ENCODE measurements around the gene B3GNT7. TPM values are rescaled to one million over a fixed set of nuclear protein-coding genes. Genes with fewer than 3 reads are reported as not detected.

The B3GNT7 gene, protein sequence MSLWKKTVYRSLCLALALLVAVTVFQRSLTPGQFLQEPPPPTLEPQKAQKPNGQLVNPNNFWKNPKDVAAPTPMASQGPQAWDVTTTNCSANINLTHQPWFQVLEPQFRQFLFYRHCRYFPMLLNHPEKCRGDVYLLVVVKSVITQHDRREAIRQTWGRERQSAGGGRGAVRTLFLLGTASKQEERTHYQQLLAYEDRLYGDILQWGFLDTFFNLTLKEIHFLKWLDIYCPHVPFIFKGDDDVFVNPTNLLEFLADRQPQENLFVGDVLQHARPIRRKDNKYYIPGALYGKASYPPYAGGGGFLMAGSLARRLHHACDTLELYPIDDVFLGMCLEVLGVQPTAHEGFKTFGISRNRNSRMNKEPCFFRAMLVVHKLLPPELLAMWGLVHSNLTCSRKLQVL
- under 0.01 TPM in 2 replicates for total RNA-seq (2012; rRNA removed)
- polyA plus RNA-seq (2012; rRNA removed), result 0.03 and 0.07 TPM in 2 replicates
- 0.04 and 0.51 TPM in 2 replicates for polyA plus RNA-seq (2012; cell fraction: cytosol; rRNA removed)
- polyA plus RNA-seq (2012; cell fraction: nucleus; rRNA removed; ENCODE audit: low replicate concordance), result 0.13 and 0.33 TPM in 2 replicates
- Bru-seq, nascent RNA, result percentile 20 among the genes with signal in this experiment
- BruChase-seq, experiment 1, labeled RNA remaining after a 6-hour chase, result percentile 33 among the genes with signal in this experiment
- percentile 38 among the genes with signal in this experiment for BruChase-seq, experiment 2, labeled RNA remaining after a 2-hour chase
- long read RNA-seq, result 0 reads

DNA sequence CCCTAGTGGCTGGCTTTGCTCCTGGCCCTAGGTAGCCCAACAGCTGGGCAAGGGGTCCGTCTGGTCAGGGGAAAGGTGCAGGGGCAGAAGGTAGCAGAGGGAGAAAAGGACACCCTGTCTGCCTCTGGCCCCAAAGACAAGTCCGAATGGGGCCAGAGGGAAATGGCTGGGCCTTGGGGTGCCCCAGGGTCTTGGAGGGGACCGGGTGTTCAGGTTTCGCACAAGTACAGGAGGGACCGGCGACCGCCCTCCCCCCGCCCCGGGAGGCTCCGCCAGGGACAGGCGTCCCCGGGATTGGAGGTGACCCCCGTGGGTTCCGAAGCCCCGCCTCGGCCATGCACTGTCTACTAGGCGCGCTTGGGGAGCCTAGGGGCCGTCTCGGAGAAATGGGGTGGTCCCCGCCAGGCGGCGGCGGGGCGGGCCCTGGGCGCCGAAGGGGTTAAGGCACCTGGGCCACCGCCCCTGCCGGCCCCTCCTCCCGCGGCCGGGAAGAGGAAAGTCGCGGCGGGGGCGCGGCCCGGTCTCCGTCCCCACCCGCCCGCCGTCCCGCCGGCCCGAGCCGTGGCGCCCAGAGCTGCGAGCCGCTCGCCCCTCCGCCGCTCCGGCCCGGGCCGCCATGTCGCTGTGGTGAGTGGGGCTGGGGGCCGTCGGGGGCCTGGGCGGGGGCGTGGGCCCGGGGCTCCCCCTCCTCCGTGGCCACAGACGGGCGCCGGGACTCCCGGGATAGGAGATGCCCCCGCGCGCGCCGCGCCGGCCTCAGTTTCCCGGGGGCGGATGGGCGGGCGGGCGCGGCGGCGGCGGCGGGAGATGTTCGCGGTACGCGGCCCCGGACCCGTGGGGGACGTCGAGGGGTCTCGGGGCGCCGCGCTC is at the start of gene B3GNT7:
Gene B3GNT7, plus strand, starts transcription at position 523 of the 870 bp plus-strand sequence. Its CDS starts 94 bp downstream, at position 617.
- H3K27ac ChIP-seq (ENCODE audit: insufficient read depth, low read length), result no peak within 1 kb of the TSS
- 17% methylated on average over 21 of the region's 95 CpGs; no CpG with 5 or more reads in 1 of the 2 experiments for WGBS, 2 experiments (ENCODE audit: extremely low coverage in 2 of 2, insufficient read length in 1 of 2)
- TF ChIP-seq MAFK (IDR thresholded peaks at IDR 0.05; ENCODE audit: low read depth, low read length), result no peak
- TF ChIP-seq CEBPB (IDR thresholded peaks at IDR 0.05; ENCODE audit: low read depth, low read length), result no peak
- no peak for TF ChIP-seq RCOR1 (IDR thresholded peaks at IDR 0.05; ENCODE audit: insufficient replicate concordance, low read length)
- TF ChIP-seq RFX5 (IDR thresholded peaks at IDR 0.05; ENCODE audit: low read depth, low read length), result no peak
- no peak for TF ChIP-seq POLR2A (IDR thresholded peaks at IDR 0.05; ENCODE audit: low read depth, low read length)
- no peak for TF ChIP-seq CTCF (conservative IDR thresholded peaks at IDR 0.05; ENCODE audit: low read depth, low read length)
- no peak for TF ChIP-seq BHLHE40 (IDR thresholded peaks at IDR 0.05; ENCODE audit: low read depth, low read length)
- no peak for TF ChIP-seq MAZ (IDR thresholded peaks at IDR 0.05; ENCODE audit: borderline replicate concordance, low read depth, low read length)
- no peak for TF ChIP-seq FOS (IDR thresholded peaks at IDR 0.05; ENCODE audit: low read depth, low read length)
- no peak for TF ChIP-seq MXI1 (IDR thresholded peaks at IDR 0.05; ENCODE audit: borderline replicate concordance, low read depth, low read length)
- TF ChIP-seq, protein P1, sequence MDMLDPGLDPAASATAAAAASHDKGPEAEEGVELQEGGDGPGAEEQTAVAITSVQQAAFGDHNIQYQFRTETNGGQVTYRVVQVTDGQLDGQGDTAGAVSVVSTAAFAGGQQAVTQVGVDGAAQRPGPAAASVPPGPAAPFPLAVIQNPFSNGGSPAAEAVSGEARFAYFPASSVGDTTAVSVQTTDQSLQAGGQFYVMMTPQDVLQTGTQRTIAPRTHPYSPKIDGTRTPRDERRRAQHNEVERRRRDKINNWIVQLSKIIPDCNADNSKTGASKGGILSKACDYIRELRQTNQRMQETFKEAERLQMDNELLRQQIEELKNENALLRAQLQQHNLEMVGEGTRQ (IDR thresholded peaks at IDR 0.05; ENCODE audit: low read depth, low read length), result no peak
- no peak for TF ChIP-seq RAD21 (IDR thresholded peaks at IDR 0.05; ENCODE audit: low read length)
- BruUV-seq (replicated peaks), result no TSS peak
- no peak within 1 kb of the TSS for H3K23ac ChIP-seq (ENCODE audit: low read depth, low read length)
- H2BK15ac ChIP-seq (ENCODE audit: low read depth, low read length), result no peak within 1 kb of the TSS
- no peak within 1 kb of the TSS for H4K5ac ChIP-seq (ENCODE audit: low read depth, low read length)
- no peaks in the 10 kb centered on the region; the same call in 1 of the 2 replicates for H3K9me3 ChIP-seq (ENCODE audit: control insufficient read depth, insufficient read depth, low read length)
- no peak within 1 kb of the TSS for H2AK5ac ChIP-seq (ENCODE audit: low read depth, low read length)
- H3K56ac ChIP-seq (ENCODE audit: extremely low read depth, insufficient read depth, low read length), result no peak within 1 kb of the TSS
- in situ Hi-C loops (cut with MboI; ENCODE audit: low sequenced_read_pairs) (no loop called here), dilution Hi-C loops (cut with HindIII; ENCODE audit: low sequenced_read_pairs, unreplicated experiment) (no loop called here), intact Hi-C loops (cut with micrococcal nuclease) (no loop called here)
- H2BK20ac ChIP-seq (ENCODE audit: low read depth, low read length), result no peak within 1 kb of the TSS
- H2AK9ac ChIP-seq (replicated peaks; ENCODE audit: low read depth, low read length, poor library complexity), result peak within 1 kb of the TSS; percentile 50
- CTCF ChIA-PET, result no interaction called here
- H4K91ac ChIP-seq (ENCODE audit: insufficient read depth, low read depth, low read length), result no peak within 1 kb of the TSS
- H2AFZ ChIP-seq (replicated peaks; ENCODE audit: low read length, poor library complexity), result peak within 1 kb of the TSS; percentile 59
- no peaks in the 10 kb centered on the region; the same call in 1 of the 2 replicates for H4K20me1 ChIP-seq (ENCODE audit: insufficient read depth, low read length)
- no peak within 1 kb of the TSS for H3K18ac ChIP-seq (ENCODE audit: low read depth, low read length)
- H3K9ac ChIP-seq (ENCODE audit: low read depth, low read length), result no peak within 1 kb of the TSS
- no peak within 1 kb of the TSS for H3K4me2 ChIP-seq (ENCODE audit: low read depth, low read length)
- H3K4me1 ChIP-seq (ENCODE audit: control insufficient read depth, insufficient read depth, low read length), result peaks cover 5% of the 10 kb centered on the region
- ATAC-seq (ENCODE audit: low read depth) (peak; percentile 19; the same call in 1 of the 2 replicates), DNase-seq (no peak)
- H3K36me3 ChIP-seq (ENCODE audit: control insufficient read depth, insufficient read depth, low read length), result no peaks in the 10 kb centered on the region
- POLR2A ChIA-PET (ENCODE audit: unreplicated experiment), result no interaction called here
- peak within 1 kb of the TSS; percentile 15; the same call in 1 of the 2 replicates for H3K4me3 ChIP-seq (ENCODE audit: insufficient read depth, low read depth, low read length)
- no peak within 1 kb of the TSS for H4K8ac ChIP-seq (ENCODE audit: low read depth in 2 of 2, low read length in 2 of 2)
- no peak within 1 kb of the TSS for H3K4ac ChIP-seq (ENCODE audit: low read depth, low read length)
- H2BK5ac ChIP-seq (ENCODE audit: low read depth, low read length, poor library complexity, severe bottlenecking), result no peak within 1 kb of the TSS
- no peaks in the 10 kb centered on the region; the same call in 1 of the 2 replicates for H3K9me1 ChIP-seq (ENCODE audit: insufficient read depth, low read length)
- H2BK120ac ChIP-seq (ENCODE audit: low read depth, low read length), result no peak within 1 kb of the TSS
- no peak within 1 kb of the TSS for H3K14ac ChIP-seq (replicated peaks; ENCODE audit: low read depth, low read length)
- H3K27me3 ChIP-seq (ENCODE audit: control insufficient read depth, insufficient read depth, low read length), result peaks cover 32% of the 10 kb centered on the region
- no peaks in the 10 kb centered on the region for H3K79me1 ChIP-seq (ENCODE audit: low read depth in 1 of 2, low read length in 2 of 2)

All from IMR-90 (cell line).